SK-N-MC (cell line): Measurements from ENCODE around the gene RACGAP1.

Experiments used
- EZH2 ChIP-seq: fragments of 200-600 bp; sonication (generic); IDR thresholded peaks from one replicate; pipeline ENCODE4 v1.6.1; 2017; ENCODE audit warnings: antibody characterized with exemption
- FOXP2 ChIP-seq: optimal IDR thresholded peaks from 2 replicates; pipeline ENCODE3; 2011; ENCODE audit warnings: mild to moderate bottlenecking, moderate library complexity; ENCODE audit not compliant: insufficient read depth; ENCODE audit errors: extremely low read length, control extremely low read depth
- POLR2AphosphoS5 ChIP-seq: IDR thresholded peaks from 2 replicates; pipeline ENCODE4 v1.6.1; 2012; ENCODE audit warnings: mild to moderate bottlenecking, low read depth, low read length, borderline replicate concordance

GRCh38 chr12:50032854-50033581 is 7.7 kb upstream of the RACGAP1 start:
- TF ChIP-seq EZH2 (no peak), POLR2AphosphoS5 (no peak), FOXP2 (no peak)
